Endothelial cell (in vitro differentiated cells): ENCODE measurements around the gene NF1. TPM values are rescaled to one million over a fixed set of nuclear protein-coding genes. Genes with fewer than 3 reads are reported as not detected.

Source experiments
- DNase-seq: peaks from one replicate; pipeline ENCODE4 v3.0.0; 2021; ENCODE audit warnings: low spot score
- H3K27ac Mint-ChIP-seq: one replicate; pipeline ENCODE4 v1.8.0; 2021; ENCODE audit warnings: mixed read lengths, inconsistent platforms; ENCODE audit not compliant: unreplicated experiment
- H3K27me3 Mint-ChIP-seq: one replicate; pipeline ENCODE4 v1.8.0; 2021; ENCODE audit warnings: mild to moderate bottlenecking, moderate library complexity, mixed read lengths, inconsistent platforms; ENCODE audit not compliant: unreplicated experiment
- H3K36me3 Mint-ChIP-seq: one replicate; pipeline ENCODE4 v1.8.0; 2021; ENCODE audit warnings: mild to moderate bottlenecking, low read depth, mixed read lengths, inconsistent platforms; ENCODE audit not compliant: unreplicated experiment
- H3K4me1 Mint-ChIP-seq: one replicate; pipeline ENCODE4 v1.8.0; 2021; ENCODE audit warnings: mild to moderate bottlenecking, mixed read lengths, inconsistent platforms; ENCODE audit not compliant: unreplicated experiment
- H3K4me3 Mint-ChIP-seq: one replicate; pipeline ENCODE4 v1.8.0; 2021; ENCODE audit warnings: mild to moderate bottlenecking, mixed read lengths, inconsistent platforms; ENCODE audit not compliant: unreplicated experiment
- H3K9me3 Mint-ChIP-seq: one replicate; pipeline ENCODE4 v1.8.0; 2021; ENCODE audit warnings: mixed read lengths, inconsistent platforms; ENCODE audit not compliant: unreplicated experiment
- total RNA-seq: library from RNA; stranded (reverse); fragmentation: NEBNext Ultra II Directional; extraction: Animal tissue kit (Norgen Biotek cat#: 25700); gene quantifications from one replicate; pipeline ENCODE4 v1.2.1, GENCODE V29; 2021; ENCODE audit not compliant: unreplicated experiment
- TF ChIP-seq, protein P1 (sequence below): fragments of 200-600 bp; sonication (generic); IDR thresholded peaks from one replicate; pipeline ENCODE4 v1.5.0; 2021; ENCODE audit warnings: antibody characterized with exemption; ENCODE audit not compliant: unreplicated experiment

Gene NF1
- total RNA-seq, 1 donor from 2014 or later = 52.7 TPM

- H3K4me1 Mint-ChIP-seq = peaks cover 14% of the 10 kb centered on the region
- H3K9me3 Mint-ChIP-seq = no peaks in the 10 kb centered on the region
- H3K27me3 Mint-ChIP-seq = peaks cover 22% of the 10 kb centered on the region
- peak; percentile 69 for DNase-seq
- H3K4me3 Mint-ChIP-seq = no peak overlapping the region
- no peak overlapping the region for H3K27ac Mint-ChIP-seq
- TF ChIP-seq, protein P1, sequence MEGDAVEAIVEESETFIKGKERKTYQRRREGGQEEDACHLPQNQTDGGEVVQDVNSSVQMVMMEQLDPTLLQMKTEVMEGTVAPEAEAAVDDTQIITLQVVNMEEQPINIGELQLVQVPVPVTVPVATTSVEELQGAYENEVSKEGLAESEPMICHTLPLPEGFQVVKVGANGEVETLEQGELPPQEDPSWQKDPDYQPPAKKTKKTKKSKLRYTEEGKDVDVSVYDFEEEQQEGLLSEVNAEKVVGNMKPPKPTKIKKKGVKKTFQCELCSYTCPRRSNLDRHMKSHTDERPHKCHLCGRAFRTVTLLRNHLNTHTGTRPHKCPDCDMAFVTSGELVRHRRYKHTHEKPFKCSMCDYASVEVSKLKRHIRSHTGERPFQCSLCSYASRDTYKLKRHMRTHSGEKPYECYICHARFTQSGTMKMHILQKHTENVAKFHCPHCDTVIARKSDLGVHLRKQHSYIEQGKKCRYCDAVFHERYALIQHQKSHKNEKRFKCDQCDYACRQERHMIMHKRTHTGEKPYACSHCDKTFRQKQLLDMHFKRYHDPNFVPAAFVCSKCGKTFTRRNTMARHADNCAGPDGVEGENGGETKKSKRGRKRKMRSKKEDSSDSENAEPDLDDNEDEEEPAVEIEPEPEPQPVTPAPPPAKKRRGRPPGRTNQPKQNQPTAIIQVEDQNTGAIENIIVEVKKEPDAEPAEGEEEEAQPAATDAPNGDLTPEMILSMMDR = peak; percentile 78
- no peaks in the 10 kb centered on the region for H3K36me3 Mint-ChIP-seq
These were observed 294.2 kb downstream of the NF1 start for GRCh38 chr17:31388770-31389656.

DNA sequence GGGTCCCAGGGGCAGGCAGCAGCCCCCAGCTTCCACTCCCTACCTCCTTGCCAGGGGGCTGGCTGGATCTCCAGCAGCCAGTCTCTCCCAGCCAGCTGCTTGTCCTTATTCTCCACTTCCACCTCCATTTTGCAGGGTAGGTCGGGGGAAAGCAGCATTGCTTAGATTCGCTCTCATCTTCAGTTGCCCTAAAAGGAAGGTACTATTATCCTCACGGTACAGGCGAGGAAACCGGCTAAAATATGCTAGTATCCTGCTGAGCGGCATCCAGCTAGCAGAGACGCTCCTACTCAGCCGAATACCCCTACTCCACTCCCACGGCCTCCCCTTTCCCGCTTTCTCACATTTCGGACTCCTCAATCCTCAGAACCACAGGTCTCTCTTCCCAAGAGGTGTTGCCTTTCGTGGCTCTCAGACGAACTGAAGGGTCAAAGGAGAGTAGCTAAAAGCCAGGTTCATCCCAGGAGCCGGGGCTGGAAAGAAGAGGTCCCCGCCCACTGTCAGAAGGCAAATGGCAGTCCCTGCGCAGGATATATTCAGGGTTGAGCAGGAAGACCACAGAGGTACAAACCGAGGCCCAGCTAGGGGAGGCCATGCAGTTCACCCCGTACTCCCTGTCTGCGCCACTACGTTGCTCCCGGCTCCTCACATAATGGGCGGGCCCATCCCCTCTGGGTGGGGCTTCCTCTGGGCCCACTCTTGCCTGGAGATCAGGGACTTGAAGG, 295.0 kb downstream of the NF1 start:
- TF ChIP-seq, protein P1 = peak; percentile 49
- H3K27ac Mint-ChIP-seq = no peak overlapping the region
- peaks cover 22% of the 10 kb centered on the region for H3K27me3 Mint-ChIP-seq
- no peak for DNase-seq
- H3K4me1 Mint-ChIP-seq = peaks cover 14% of the 10 kb centered on the region
- no peaks in the 10 kb centered on the region for H3K36me3 Mint-ChIP-seq
- H3K9me3 Mint-ChIP-seq = no peaks in the 10 kb centered on the region
- H3K4me3 Mint-ChIP-seq = no peak overlapping the region

GRCh38 chr17:31390426-31390747, 295.6 kb downstream of the NF1 start:
- no peaks in the 10 kb centered on the region for H3K9me3 Mint-ChIP-seq
- peaks cover 14% of the 10 kb centered on the region for H3K4me1 Mint-ChIP-seq
- no peak for DNase-seq
- no peak overlapping the region for H3K4me3 Mint-ChIP-seq
- TF ChIP-seq, protein P1 = no peak
- H3K27me3 Mint-ChIP-seq = peaks cover 24% of the 10 kb centered on the region
- H3K27ac Mint-ChIP-seq = no peak overlapping the region
- H3K36me3 Mint-ChIP-seq = no peaks in the 10 kb centered on the region

DNA sequence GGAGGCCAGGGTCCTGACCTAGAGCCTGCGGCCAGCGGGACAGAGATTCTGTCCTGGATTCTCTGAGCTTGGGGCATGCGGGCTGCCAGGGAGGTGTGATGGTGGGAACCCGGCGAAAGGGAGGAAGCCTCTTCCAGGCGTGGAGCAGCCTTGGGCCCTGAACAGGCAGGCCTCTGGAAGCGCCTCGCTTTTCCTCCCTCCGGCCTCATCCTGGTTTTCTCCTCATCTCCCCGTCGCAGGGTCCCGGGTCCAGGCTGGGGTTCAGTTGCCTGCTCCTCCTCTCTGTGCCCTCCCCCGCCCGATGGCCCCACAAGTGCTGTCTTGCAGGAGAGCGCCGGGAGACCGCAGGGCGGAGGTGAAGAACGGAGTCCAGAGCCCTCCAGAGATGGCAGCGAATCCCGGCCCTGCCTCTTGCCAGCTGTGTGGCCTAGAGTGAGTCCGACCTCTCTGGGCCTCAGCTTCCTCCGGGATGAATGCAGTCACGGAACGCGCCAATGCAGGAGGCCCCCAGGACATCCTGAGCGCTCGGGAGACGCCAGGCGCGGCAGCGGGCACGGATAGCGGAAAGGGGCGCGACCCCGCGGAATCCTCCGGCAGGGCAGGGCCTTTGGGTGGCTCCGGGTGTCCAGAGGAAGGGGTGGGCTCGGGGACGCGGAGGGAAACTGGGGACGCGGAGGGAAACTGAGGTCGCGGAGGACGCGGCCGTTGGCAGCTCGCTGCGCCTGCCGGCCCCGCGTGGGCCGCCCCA, 296.1 kb downstream of the NF1 start:
- TF ChIP-seq, protein P1 = no peak
- DNase-seq = no peak
- peak overlapping the region; percentile 73 for H3K4me3 Mint-ChIP-seq
- H3K27ac Mint-ChIP-seq = no peak overlapping the region
- no peaks in the 10 kb centered on the region for H3K9me3 Mint-ChIP-seq
- H3K27me3 Mint-ChIP-seq = peaks cover 24% of the 10 kb centered on the region
- H3K36me3 Mint-ChIP-seq = no peaks in the 10 kb centered on the region
- H3K4me1 Mint-ChIP-seq = peaks cover 14% of the 10 kb centered on the region
